KMS-11 (cell line): ENCODE data around the gene ELMO1.

ENCODE experiments used
- H2AFZ ChIP-seq: fragments of 200-600 bp; sonication (generic); 2 replicates; pipeline ENCODE4 v1.6.1; 2016; ENCODE audit warnings: antibody characterized with exemption, mixed run types, low read depth
- H3K27ac ChIP-seq: fragments of 200-600 bp; sonication (generic); 2 replicates; pipeline ENCODE4 v1.6.1; 2016; ENCODE audit warnings: mild to moderate bottlenecking, mixed run types
- H3K27me3 ChIP-seq: fragments of 200-600 bp; sonication (generic); 2 replicates; pipeline ENCODE4 v1.6.1; 2017; ENCODE audit warnings: mild to moderate bottlenecking, low read depth, mixed run types, moderate library complexity; ENCODE audit not compliant: insufficient read depth
- H3K36me3 ChIP-seq: fragments of 200-600 bp; sonication (generic); 2 replicates; pipeline ENCODE4 v1.6.1; 2017; ENCODE audit warnings: mild to moderate bottlenecking, mixed run types; ENCODE audit not compliant: insufficient read depth
- H3K4me1 ChIP-seq: fragments of 200-600 bp; sonication (generic); 2 replicates; pipeline ENCODE4 v1.6.1; 2016; ENCODE audit warnings: mild to moderate bottlenecking, low read depth, mixed run types; ENCODE audit not compliant: poor library complexity, severe bottlenecking
- H3K4me2 ChIP-seq: fragments of 200-600 bp; sonication (generic); 2 replicates; pipeline ENCODE4 v1.7.0; 2016; ENCODE audit warnings: mild to moderate bottlenecking, mixed run types
- H3K4me3 ChIP-seq: fragments of 200-600 bp; sonication (generic); IDR thresholded peaks from 2 replicates; pipeline ENCODE4 v1.6.1; 2017; ENCODE audit warnings: low read depth, low read length, mixed read lengths; ENCODE audit not compliant: insufficient read depth
- H3K79me2 ChIP-seq: fragments of 200-600 bp; sonication (generic); 2 replicates; pipeline ENCODE4 v1.6.1; 2016; ENCODE audit warnings: low read depth, mixed run types; ENCODE audit not compliant: insufficient read depth
- H3K9ac ChIP-seq: fragments of 200-600 bp; sonication (generic); 2 replicates; pipeline ENCODE4 v1.6.1; 2016; ENCODE audit warnings: mild to moderate bottlenecking, mixed run types
- H4K20me1 ChIP-seq: fragments of 200-600 bp; sonication (generic); 2 replicates; pipeline ENCODE4 v1.6.1; 2016; ENCODE audit warnings: mild to moderate bottlenecking, mixed run types; ENCODE audit not compliant: insufficient read depth
- CTCF ChIP-seq: fragments of 200-600 bp; sonication (generic); conservative IDR thresholded peaks from 2 replicates; pipeline ENCODE4 v1.6.1; 2017; ENCODE audit warnings: low read depth, mild to moderate bottlenecking, antibody characterized with exemption, low read length, moderate library complexity, mixed read lengths

The ELMO1 gene

GRCh38 chr7:37371755-37372154 lies 76.9 kb downstream of the ELMO1 start:
- H3K79me2 ChIP-seq, result no peaks in the 10 kb centered on the region
- H3K27me3 ChIP-seq, result no peaks in the 10 kb centered on the region
- no peak overlapping the region for H3K27ac ChIP-seq
- no peaks in the 10 kb centered on the region for H4K20me1 ChIP-seq
- no peak overlapping the region for H3K9ac ChIP-seq
- H3K4me2 ChIP-seq, result no peak overlapping the region
- no peak for TF ChIP-seq CTCF
- no peak overlapping the region for H2AFZ ChIP-seq
- H3K4me1 ChIP-seq, result no peaks in the 10 kb centered on the region
- no peak overlapping the region for H3K4me3 ChIP-seq
- no peaks in the 10 kb centered on the region for H3K36me3 ChIP-seq

GRCh38 chr7:37369906-37370305 lies 78.8 kb downstream of the ELMO1 start:
- no peaks in the 10 kb centered on the region for H3K36me3 ChIP-seq
- TF ChIP-seq CTCF, result no peak
- no peaks in the 10 kb centered on the region for H3K4me1 ChIP-seq
- H3K27ac ChIP-seq, result no peak overlapping the region
- no peak overlapping the region for H2AFZ ChIP-seq
- H3K9ac ChIP-seq, result no peak overlapping the region
- H4K20me1 ChIP-seq, result no peaks in the 10 kb centered on the region
- H3K79me2 ChIP-seq, result no peaks in the 10 kb centered on the region
- no peaks in the 10 kb centered on the region for H3K27me3 ChIP-seq
- no peak overlapping the region for H3K4me3 ChIP-seq
- H3K4me2 ChIP-seq, result no peak overlapping the region

DNA sequence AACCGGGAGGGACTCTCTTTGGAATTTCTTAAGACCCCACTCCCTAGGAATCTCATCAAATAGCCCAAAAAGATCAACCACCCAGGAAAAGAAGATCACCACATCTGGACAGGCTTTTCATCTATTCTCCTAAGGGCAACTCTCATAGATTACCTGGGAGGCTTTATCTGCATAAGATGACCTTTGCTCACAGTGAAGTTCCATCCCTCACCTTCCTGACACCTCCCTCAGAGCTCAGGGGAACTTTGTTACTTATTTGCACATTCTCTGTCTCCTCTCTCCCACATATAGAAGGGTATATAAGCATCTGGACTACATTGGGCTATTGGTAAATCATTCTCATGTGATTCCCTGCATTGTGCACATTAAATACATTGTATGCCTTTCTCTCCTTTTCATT lies 80.1 kb downstream of the ELMO1 start:
- Histone ChIP-seq H3K4me3 (no peak overlapping the region), H3K79me2 (no peaks in the 10 kb centered on the region), H3K36me3 (no peaks in the 10 kb centered on the region), H3K27ac (no peak overlapping the region), H3K4me2 (no peak overlapping the region), H3K27me3 (no peaks in the 10 kb centered on the region), H3K4me1 (no peaks in the 10 kb centered on the region), H3K9ac (no peak overlapping the region), H4K20me1 (no peaks in the 10 kb centered on the region), H2AFZ (no peak overlapping the region)
- no peak for TF ChIP-seq CTCF

DNA sequence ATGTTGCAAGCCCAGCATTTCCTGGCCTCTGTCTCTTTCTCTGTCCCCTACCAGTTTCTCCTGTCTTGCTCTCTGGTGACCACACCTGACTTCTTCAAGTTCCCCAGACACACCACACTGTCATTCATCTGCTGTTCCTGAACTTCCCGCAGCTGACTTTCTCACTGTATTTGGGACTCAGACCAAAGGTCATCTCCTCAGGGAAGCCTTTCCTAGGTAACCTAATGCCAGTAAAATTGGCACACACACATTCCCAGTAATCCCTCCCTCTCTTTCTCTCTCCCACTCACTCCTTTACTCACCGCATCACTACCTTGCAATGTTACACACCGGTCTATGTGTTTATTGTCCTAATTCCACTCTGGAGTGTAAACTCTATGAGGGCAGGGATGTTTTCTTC lies 81.7 kb downstream of the ELMO1 start:
- Histone ChIP-seq H3K4me1 (no peaks in the 10 kb centered on the region), H3K4me2 (no peak overlapping the region), H3K27me3 (no peaks in the 10 kb centered on the region), H3K9ac (no peak overlapping the region), H3K27ac (no peak overlapping the region), H4K20me1 (no peaks in the 10 kb centered on the region), H3K36me3 (no peaks in the 10 kb centered on the region), H3K79me2 (no peaks in the 10 kb centered on the region), H2AFZ (no peak overlapping the region), H3K4me3 (no peak overlapping the region)
- no peak for TF ChIP-seq CTCF

- Histone ChIP-seq H4K20me1 (no peaks in the 10 kb centered on the region), H3K36me3 (no peaks in the 10 kb centered on the region), H3K4me1 (no peaks in the 10 kb centered on the region), H2AFZ (no peak overlapping the region), H3K4me3 (no peak overlapping the region), H3K27ac (no peak overlapping the region), H3K9ac (no peak overlapping the region), H3K27me3 (no peaks in the 10 kb centered on the region), H3K4me2 (no peak overlapping the region), H3K79me2 (no peaks in the 10 kb centered on the region)
- no peak for TF ChIP-seq CTCF
Measured at GRCh38 chr7:37366445-37366844, 82.2 kb downstream of the ELMO1 start.
